Panc1 (cell line): ENCODE measurements around the gene AEBP2. TPM values are rescaled to one million over a fixed set of nuclear protein-coding genes. Genes with fewer than 3 reads are reported as not detected.

ENCODE experiments used
- ATAC-seq: fragments of 200-7000 bp; cut with Tn5 transposase; 2 replicates; pipeline ENCODE4 v1.9.1; 2020; ENCODE audit warnings: mild to moderate bottlenecking, moderate library complexity
- BruUV-seq: library from RNA; stranded (reverse); fragments of 400-500 nt; replicated peaks from 2 replicates; lab custom pipeline; 2021; lab: Mats Ljungman, UMichigan
- CTCF ChIA-PET: fragments of 300-600 bp; sonication (Branson Sonifier 250); formaldehyde crosslinking; loops from one replicate; lab custom pipeline; 2022; ENCODE audit warnings: antibody characterized with exemption; lab: Charles Lee
- POLR2A ChIA-PET: fragments of 300-600 bp; sonication (Branson Sonifier 250); formaldehyde crosslinking; loops from one replicate; lab custom pipeline; 2022; ENCODE audit warnings: antibody characterized with exemption; lab: Charles Lee
- DNase-seq: peaks from one replicate; pipeline ENCODE4 v3.0.0-alpha.2; 2010; ENCODE audit warnings: low read depth, low spot score
- H3K27ac ChIP-seq: 2 replicates; pipeline ENCODE4 v1.5.1; 2011; ENCODE audit warnings: mild to moderate bottlenecking, low read length, inconsistent platforms
- H3K27me3 ChIP-seq: fragments of 200-500 bp; sonication (Bioruptor generic); 2 replicates; pipeline ENCODE4 v1.6.0; 2014; ENCODE audit warnings: low read length, inconsistent platforms; ENCODE audit not compliant: control insufficient read depth, insufficient read depth
- H3K36me3 ChIP-seq: fragments of 200-500 bp; sonication (Bioruptor generic); 2 replicates; pipeline ENCODE4 v1.5.1; 2014; ENCODE audit warnings: inconsistent platforms, mild to moderate bottlenecking, low read length, moderate library complexity; ENCODE audit not compliant: control insufficient read depth, insufficient read depth
- H3K4me1 ChIP-seq: 2 replicates; pipeline ENCODE4 v1.5.1; 2011; ENCODE audit warnings: inconsistent platforms, mild to moderate bottlenecking, low read length, moderate library complexity; ENCODE audit not compliant: control insufficient read depth, insufficient read depth
- H3K4me3 ChIP-seq, 2 experiments: 2 replicates each; pipeline ENCODE4 v1.5.1; 2011 to 2012; ENCODE audit warnings: low read depth in 2 of 2, low read length in 2 of 2, mild to moderate bottlenecking in 2 of 2, inconsistent platforms in 1 of 2, moderate library complexity in 1 of 2
- H3K9me3 ChIP-seq: fragments of 200-500 bp; sonication (Bioruptor generic); 2 replicates; pipeline ENCODE4 v1.5.1; 2014; ENCODE audit warnings: low read depth, mild to moderate bottlenecking, inconsistent platforms, low read length, moderate library complexity; ENCODE audit not compliant: control insufficient read depth, insufficient read depth
- POLR2AphosphoS5 ChIP-seq: IDR thresholded peaks from 2 replicates; pipeline ENCODE4 v1.6.1; 2012; ENCODE audit warnings: mild to moderate bottlenecking, low read depth, low read length, moderate library complexity
- SIN3A ChIP-seq: IDR thresholded peaks from 2 replicates; pipeline ENCODE4 v1.6.1; 2012; ENCODE audit warnings: low read depth, mild to moderate bottlenecking, low read length, moderate library complexity, borderline replicate concordance; ENCODE audit not compliant: insufficient read depth
- TCF7L2 ChIP-seq: IDR thresholded peaks from 2 replicates; pipeline ENCODE4 v1.6.1; 2011; ENCODE audit warnings: mild to moderate bottlenecking, low read depth, low read length, inconsistent platforms
- in situ Hi-C: cut with HindIII; loops from 2 replicates; pipeline ENCODE4 v1.10.0; 2016; ENCODE audit warnings: low sequenced_read_pairs, low pct_unique_long_range_greater_than_20kb
- intact Hi-C: fragments of 100-400 bp; cut with micrococcal nuclease; formaldehyde crosslinking; loops from one replicate; pipeline ENCODE4 v1.10.0; 2022; ENCODE audit not compliant: unreplicated experiment
- total RNA-seq: library from RNA; stranded (reverse); gene quantifications from one replicate; pipeline ENCODE4 v1.2.1, GENCODE V29; 2021; ENCODE audit not compliant: unreplicated experiment
- TF ChIP-seq, protein P1 (sequence below): fragments of 450-650 bp; IDR thresholded peaks from 2 replicates; pipeline ENCODE4 v1.5.1; 2017; ENCODE audit warnings: mild to moderate bottlenecking
- TF ChIP-seq, protein P2 (sequence below), 2 experiments: IDR thresholded peaks; 2 replicates each; pipeline ENCODE4 v1.6.1; 2011 to 2012; ENCODE audit warnings: low read depth in 2 of 2, control low read depth in 1 of 2, low read length in 1 of 2, mild to moderate bottlenecking in 1 of 2, moderate library complexity in 1 of 2; ENCODE audit not compliant: insufficient read depth in 1 of 2

The AEBP2 gene
- total RNA-seq, 1 experiment from 2014 or later: 32.4 TPM

DNA sequence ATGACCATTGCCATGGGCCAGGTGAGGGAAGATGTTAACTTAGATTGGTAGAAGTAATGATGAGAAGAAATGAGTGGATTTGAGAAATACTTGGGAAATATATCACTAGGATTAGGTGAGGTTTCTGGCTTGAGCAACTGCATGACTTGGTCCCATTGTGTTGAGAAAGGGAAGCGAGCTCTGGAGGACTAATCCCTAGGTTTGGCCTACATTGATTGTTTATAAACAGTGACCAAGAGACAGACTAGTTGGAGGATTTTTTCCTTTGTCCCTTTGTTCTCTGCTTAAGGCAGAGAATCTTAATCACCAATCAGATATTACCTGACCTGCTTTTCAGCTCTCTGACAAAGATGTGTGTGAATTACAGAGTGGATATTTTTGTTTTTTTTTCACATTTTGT, 100.5 kb downstream of the AEBP2 start:
- ATAC-seq (no peak), DNase-seq (no peak)
- POLR2A ChIA-PET: no interaction called here
- Histone ChIP-seq H3K27me3 (no peaks in the 10 kb centered on the region), H3K4me3 (no peak overlapping the region), H3K4me1 (no peaks in the 10 kb centered on the region), H3K9me3 (no peaks in the 10 kb centered on the region), H3K36me3 (no peaks in the 10 kb centered on the region), H3K27ac (no peak overlapping the region)
- CTCF ChIA-PET: no interaction called here
- BruUV-seq: no TSS peak
- intact Hi-C loops: no loop called here
- TF ChIP-seq TCF7L2 (no peak), POLR2AphosphoS5 (no peak), SIN3A (no peak)
- TF ChIP-seq, protein P1, sequence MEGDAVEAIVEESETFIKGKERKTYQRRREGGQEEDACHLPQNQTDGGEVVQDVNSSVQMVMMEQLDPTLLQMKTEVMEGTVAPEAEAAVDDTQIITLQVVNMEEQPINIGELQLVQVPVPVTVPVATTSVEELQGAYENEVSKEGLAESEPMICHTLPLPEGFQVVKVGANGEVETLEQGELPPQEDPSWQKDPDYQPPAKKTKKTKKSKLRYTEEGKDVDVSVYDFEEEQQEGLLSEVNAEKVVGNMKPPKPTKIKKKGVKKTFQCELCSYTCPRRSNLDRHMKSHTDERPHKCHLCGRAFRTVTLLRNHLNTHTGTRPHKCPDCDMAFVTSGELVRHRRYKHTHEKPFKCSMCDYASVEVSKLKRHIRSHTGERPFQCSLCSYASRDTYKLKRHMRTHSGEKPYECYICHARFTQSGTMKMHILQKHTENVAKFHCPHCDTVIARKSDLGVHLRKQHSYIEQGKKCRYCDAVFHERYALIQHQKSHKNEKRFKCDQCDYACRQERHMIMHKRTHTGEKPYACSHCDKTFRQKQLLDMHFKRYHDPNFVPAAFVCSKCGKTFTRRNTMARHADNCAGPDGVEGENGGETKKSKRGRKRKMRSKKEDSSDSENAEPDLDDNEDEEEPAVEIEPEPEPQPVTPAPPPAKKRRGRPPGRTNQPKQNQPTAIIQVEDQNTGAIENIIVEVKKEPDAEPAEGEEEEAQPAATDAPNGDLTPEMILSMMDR: no peak
- TF ChIP-seq, protein P2, sequence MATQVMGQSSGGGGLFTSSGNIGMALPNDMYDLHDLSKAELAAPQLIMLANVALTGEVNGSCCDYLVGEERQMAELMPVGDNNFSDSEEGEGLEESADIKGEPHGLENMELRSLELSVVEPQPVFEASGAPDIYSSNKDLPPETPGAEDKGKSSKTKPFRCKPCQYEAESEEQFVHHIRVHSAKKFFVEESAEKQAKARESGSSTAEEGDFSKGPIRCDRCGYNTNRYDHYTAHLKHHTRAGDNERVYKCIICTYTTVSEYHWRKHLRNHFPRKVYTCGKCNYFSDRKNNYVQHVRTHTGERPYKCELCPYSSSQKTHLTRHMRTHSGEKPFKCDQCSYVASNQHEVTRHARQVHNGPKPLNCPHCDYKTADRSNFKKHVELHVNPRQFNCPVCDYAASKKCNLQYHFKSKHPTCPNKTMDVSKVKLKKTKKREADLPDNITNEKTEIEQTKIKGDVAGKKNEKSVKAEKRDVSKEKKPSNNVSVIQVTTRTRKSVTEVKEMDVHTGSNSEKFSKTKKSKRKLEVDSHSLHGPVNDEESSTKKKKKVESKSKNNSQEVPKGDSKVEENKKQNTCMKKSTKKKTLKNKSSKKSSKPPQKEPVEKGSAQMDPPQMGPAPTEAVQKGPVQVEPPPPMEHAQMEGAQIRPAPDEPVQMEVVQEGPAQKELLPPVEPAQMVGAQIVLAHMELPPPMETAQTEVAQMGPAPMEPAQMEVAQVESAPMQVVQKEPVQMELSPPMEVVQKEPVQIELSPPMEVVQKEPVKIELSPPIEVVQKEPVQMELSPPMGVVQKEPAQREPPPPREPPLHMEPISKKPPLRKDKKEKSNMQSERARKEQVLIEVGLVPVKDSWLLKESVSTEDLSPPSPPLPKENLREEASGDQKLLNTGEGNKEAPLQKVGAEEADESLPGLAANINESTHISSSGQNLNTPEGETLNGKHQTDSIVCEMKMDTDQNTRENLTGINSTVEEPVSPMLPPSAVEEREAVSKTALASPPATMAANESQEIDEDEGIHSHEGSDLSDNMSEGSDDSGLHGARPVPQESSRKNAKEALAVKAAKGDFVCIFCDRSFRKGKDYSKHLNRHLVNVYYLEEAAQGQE (IDR thresholded peaks at IDR 0.05; ENCODE audit: insufficient read depth in 1 of 2, low read depth in 2 of 2, low read length in 1 of 2): no peak
- in situ Hi-C loops: no loop called here

DNA sequence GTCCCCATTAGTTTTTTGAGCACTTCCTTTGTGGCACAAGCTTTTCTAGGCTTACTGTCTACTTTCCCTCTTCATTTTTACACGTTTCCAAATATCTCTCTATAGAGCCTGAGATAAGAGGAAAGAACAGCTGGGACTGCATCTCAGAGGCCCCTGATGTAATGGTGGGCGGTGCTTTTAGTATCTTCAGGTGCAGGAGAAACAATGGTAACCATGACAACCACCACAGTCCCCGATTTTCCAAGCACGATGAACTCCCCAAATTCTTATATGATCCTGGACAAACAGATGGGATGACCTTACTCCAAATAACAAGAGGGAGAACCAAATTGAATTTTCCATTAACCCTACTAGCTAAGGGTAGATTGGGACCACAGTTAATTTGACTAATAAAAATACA, 103.3 kb downstream of the AEBP2 start:
- no peaks in the 10 kb centered on the region for H3K27me3 ChIP-seq
- H3K4me3 ChIP-seq: no peak overlapping the region
- DNase-seq (no peak), ATAC-seq (no peak)
- TF ChIP-seq POLR2AphosphoS5 (no peak), TCF7L2 (no peak), SIN3A (no peak)
- TF ChIP-seq, protein P1: no peak
- TF ChIP-seq, protein P2 (IDR thresholded peaks at IDR 0.05; ENCODE audit: insufficient read depth in 1 of 2, low read depth in 2 of 2, low read length in 1 of 2): no peak
- no peaks in the 10 kb centered on the region for H3K9me3 ChIP-seq
- no peaks in the 10 kb centered on the region for H3K4me1 ChIP-seq
- ChIA-PET CTCF (no interaction called here), POLR2A (no interaction called here)
- intact Hi-C loops (no loop called here), in situ Hi-C loops (no loop called here)
- BruUV-seq: no TSS peak
- no peak overlapping the region for H3K27ac ChIP-seq
- H3K36me3 ChIP-seq: no peaks in the 10 kb centered on the region
